Testis (tissue), 2 donors: Measurements from ENCODE around the gene RHOH.

ENCODE experiments used
- POLR2A ChIP-seq: fragments of 450-650 bp; IDR thresholded peaks from one replicate; pipeline ENCODE4 v1.6.1; 2017; ENCODE audit warnings: antibody characterized with exemption, mild to moderate bottlenecking, moderate library complexity
- TF ChIP-seq, protein P1 (sequence below), 3 experiments: fragments of 450-650 bp in 2 of 3; fragments of 200-600 bp in 1 of 3; sonication (generic) in 1 of 3; IDR thresholded peaks; one replicate each; pipeline ENCODE4 v1.5.1; 2016 to 2019; ENCODE audit warnings: antibody characterized with exemption in 3 of 3, mild to moderate bottlenecking in 2 of 3, moderate library complexity in 1 of 3

DNA sequence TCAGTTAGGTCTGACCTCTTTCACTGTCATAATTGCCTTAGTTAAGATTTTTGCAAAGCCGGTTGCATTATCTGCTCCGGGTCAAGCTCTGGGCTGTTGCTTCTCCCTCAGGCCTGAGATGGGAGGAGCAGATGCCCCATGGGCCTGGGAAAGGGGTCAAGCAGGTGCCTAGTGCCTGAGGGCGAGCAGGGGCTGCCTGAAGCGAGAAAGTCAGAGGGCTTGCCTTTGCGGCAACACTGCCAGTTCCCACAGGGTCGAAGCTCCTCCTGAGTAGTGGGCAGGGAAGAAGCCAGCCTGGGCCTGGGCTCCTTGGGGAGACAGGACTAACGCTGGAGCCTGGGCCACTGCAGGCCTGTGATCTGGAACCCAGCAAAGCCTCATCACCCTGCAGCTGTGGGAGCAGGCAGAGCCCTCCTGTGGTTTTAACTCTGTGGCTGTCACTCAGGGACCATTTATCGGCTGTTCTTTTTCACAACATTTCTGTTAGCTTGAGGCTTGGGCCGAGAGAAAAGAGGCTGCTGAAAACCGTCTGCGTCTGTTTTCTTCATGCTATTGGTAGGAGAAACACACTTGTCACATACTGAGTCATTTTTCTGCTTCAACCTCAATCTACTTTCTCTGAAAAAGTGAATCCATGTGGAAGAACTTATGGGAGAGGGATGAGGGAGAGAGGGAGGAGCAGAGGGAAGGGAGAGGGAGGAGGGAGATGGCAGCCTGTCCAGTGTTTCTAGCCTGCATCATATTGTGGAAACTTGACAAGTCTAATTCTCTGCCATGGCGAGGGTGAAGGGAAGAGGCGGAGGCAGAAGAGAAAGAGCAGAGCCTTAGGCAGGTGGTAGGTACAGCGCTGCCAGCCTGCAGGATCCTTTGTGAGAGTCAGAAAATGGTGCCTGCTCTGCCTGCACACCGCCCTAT lies 68.4 kb downstream of the RHOH start:
- TF ChIP-seq, protein P1, sequence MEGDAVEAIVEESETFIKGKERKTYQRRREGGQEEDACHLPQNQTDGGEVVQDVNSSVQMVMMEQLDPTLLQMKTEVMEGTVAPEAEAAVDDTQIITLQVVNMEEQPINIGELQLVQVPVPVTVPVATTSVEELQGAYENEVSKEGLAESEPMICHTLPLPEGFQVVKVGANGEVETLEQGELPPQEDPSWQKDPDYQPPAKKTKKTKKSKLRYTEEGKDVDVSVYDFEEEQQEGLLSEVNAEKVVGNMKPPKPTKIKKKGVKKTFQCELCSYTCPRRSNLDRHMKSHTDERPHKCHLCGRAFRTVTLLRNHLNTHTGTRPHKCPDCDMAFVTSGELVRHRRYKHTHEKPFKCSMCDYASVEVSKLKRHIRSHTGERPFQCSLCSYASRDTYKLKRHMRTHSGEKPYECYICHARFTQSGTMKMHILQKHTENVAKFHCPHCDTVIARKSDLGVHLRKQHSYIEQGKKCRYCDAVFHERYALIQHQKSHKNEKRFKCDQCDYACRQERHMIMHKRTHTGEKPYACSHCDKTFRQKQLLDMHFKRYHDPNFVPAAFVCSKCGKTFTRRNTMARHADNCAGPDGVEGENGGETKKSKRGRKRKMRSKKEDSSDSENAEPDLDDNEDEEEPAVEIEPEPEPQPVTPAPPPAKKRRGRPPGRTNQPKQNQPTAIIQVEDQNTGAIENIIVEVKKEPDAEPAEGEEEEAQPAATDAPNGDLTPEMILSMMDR (IDR thresholded peaks at IDR 0.05) = no peak
- no peak for TF ChIP-seq POLR2A
